Motor neuron (in vitro differentiated cells): Measurements from ENCODE around the gene CRYBA4. TPM values are rescaled to one million over a fixed set of nuclear protein-coding genes. Genes with fewer than 3 reads are reported as not detected.

Source experiments
- ATAC-seq, 8 experiments: fragments of 200-7000 bp; cut with Tn5 transposase; replicated peaks in 6 of 8; 2 replicates each; pipeline ENCODE4 v1.8.0; 2021; ENCODE audit warnings: mild to moderate bottlenecking in 8 of 8, moderate library complexity in 8 of 8
- H3K27ac ChIP-seq, 2 donors: fragments of 250-450 bp; sonication (Bioruptor Pico); 2 replicates each; pipeline ENCODE4 v1.9.0; 2021; ENCODE audit warnings: antibody characterized with exemption in 2 of 2, mild to moderate bottlenecking in 2 of 2, moderate library complexity in 1 of 2
- H3K4me1 ChIP-seq, 2 donors: fragments of 250-450 bp; sonication (Bioruptor Pico); replicated peaks in 1 of 2; 2 replicates each; pipeline ENCODE4 v1.6.1; 2021; ENCODE audit warnings: antibody characterized with exemption in 2 of 2, mild to moderate bottlenecking in 2 of 2, moderate library complexity in 1 of 2
- H3K4me3 ChIP-seq, 5 donors: fragments of 250-450 bp; sonication (Bioruptor Pico); 2 replicates each; pipeline ENCODE4 v1.9.0; 2021; ENCODE audit warnings: antibody characterized with exemption in 5 of 5, mild to moderate bottlenecking in 5 of 5, moderate library complexity in 4 of 5
- WGBS, 10 experiments: fragments of 450-650 bp; shearing (Covaris generic); methylation state at CpG; one replicate each; pipeline ENCODE4 v1.0.0; 2022; 5-methylcytosine and 5-hydroxymethylcytosine counted together
- in situ Hi-C, 9 experiments: fragments of 400-800 bp; cut with MboI; loops; one replicate each; pipeline ENCODE4 v1.15.0; 2021; ENCODE audit warnings: low sequenced_read_pairs in 9 of 9, low pct_unique_long_range_greater_than_20kb in 2 of 9; ENCODE audit not compliant: unreplicated experiment in 9 of 9
- total RNA-seq, 8 experiments: library from RNA; unstranded; fragments of 300-600 nt; gene quantifications; 2 replicates each; pipeline versions ENCODE4 v1.2.3 to v1.2.4, GENCODE V29; 2022

Gene CRYBA4
- total RNA-seq = 1 to 10 TPM in 1 of 8 experiments, under 1 TPM in 3, not detected in 4; 0.38 to 1.2 (median 0.49) TPM

DNA sequence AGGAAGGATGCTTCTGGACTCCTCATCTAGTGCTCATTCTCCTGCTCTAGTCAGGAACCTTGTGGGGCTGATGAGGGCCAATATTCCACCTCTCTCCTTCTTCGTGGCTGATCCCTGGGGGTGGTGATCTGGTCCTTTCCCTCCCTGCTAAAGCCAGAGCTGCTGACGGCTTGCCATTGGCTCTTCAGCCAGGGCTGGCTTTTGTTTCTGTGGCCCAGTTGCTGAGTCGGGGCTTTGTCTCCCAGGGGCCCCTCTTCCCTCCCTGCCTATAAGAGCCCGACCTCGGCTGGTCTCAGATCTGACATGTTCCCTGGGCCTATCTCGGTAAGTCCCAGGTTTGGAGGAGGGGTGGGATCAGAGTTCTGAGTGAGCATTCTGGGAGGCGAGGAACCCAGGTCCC, at the start of gene CRYBA4:
Gene CRYBA4 (plus strand): TSS at position 301 of the 400 bp plus-strand sequence. CDS start 634 bp downstream, outside the sequence.
- no peak within 1 kb of the TSS for H3K4me3 ChIP-seq
- H3K4me1 ChIP-seq = no peaks in the 10 kb centered on the region
- no peak for ATAC-seq
- no peak within 1 kb of the TSS for H3K27ac ChIP-seq
- 24 to 80% (median 53%) methylated on average over 1 to 5 of the region's 7 CpGs; no CpG with 5 or more reads in 2 of the 10 experiments for WGBS, 10 experiments
- in situ Hi-C loops = loop anchor here in 1 of 9 experiments (25.0 kb wide), 1 partner anchor 234 kb away; no protein-coding TSS in a partner anchor

- Histone ChIP-seq H3K27ac (peak overlapping the region in 1 of 2 donors; percentile 19), H3K4me1 (peaks cover 14 to 34% of the 10 kb centered on the region in 2 donors), H3K4me3 (no peak overlapping the region)
- 39 to 100% (median 58%) methylated on average over 1 to 10 of the region's 10 CpGs for WGBS, 10 experiments
- in situ Hi-C loops = no loop called here
- ATAC-seq = peak in 3 of 8 experiments; percentile 19 to 40 (median 34)
Observed at GRCh38 chr22:26573026-26573662, 48.6 kb upstream of the CRYBA4 start.

DNA sequence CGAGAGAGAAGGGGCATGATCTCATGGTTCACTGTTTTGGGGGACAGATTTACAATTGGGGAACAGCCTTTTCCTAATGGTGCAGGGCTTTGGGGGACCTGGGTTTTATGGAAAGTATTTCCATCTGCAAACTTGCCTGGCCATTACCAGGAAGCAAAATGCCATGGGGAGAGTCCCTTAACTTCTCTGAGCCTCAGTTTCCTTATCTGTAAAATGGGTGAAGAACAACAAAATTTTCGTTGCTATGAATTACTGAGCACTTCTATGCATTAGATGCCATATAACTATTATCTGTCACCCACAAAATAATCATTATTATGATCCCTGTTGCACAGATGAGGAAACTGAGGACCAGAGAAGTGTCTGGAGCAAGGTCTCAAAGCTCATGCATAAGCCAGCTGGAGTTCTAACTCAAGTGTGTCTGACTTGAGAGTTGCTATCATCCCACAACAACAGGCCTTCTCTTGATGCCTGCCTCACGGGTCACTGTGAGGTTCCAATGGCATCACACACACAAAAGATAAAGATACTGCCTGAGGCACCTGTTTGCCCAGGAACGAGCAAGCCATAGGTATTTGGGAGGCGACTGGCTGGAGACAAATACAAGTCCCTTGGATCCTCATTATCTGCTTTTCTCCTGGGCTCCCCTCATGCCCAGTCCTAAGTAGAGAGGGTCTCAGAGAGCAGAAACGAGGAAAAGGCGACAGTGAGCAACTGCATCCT, 47.6 kb upstream of the CRYBA4 start:
- 25 to 94% (median 88%) methylated on average over 1 to 5 of the region's 7 CpGs; no CpG with 5 or more reads in 1 of the 10 experiments for WGBS, 10 experiments
- H3K27ac ChIP-seq = no peak overlapping the region
- in situ Hi-C loops = no loop called here

GRCh38 chr22:26576026-26576680, 45.6 kb upstream of the CRYBA4 start:
- 18 to 81% (median 65%) methylated on average over 2 to 8 of the region's 8 CpGs for WGBS, 10 experiments
- H3K4me3 ChIP-seq = no peak overlapping the region
- no peak overlapping the region for H3K27ac ChIP-seq
- peaks cover 2 to 19% of the 10 kb centered on the region in 2 donors for H3K4me1 ChIP-seq
- ATAC-seq = no peak
- in situ Hi-C loops = no loop called here

More for the DNA sequence above, 47.6 kb upstream of the CRYBA4 start:
- Histone ChIP-seq H3K4me3 (no peak overlapping the region), H3K4me1 (peaks cover 3 to 28% of the 10 kb centered on the region in 2 donors)
- ATAC-seq = no peak

- in situ Hi-C loops = no loop called here
- no peak for ATAC-seq
- 82 to 100% (median 98%) methylated on average over 1 to 7 of the region's 7 CpGs; no CpG with 5 or more reads in 4 of the 10 experiments for WGBS, 10 experiments
- no peak overlapping the region for H3K27ac ChIP-seq
- H3K4me3 ChIP-seq = no peak overlapping the region
- H3K4me1 ChIP-seq = peaks cover 2 to 11% of the 10 kb centered on the region in 2 donors
Observed at GRCh38 chr22:26577081-26577480, 44.7 kb upstream of the CRYBA4 start.

- Histone ChIP-seq H3K4me3 (no peak overlapping the region), H3K4me1 (peaks cover 0 to 3% of the 10 kb centered on the region in 2 donors), H3K27ac (no peak overlapping the region)
- peak in 2 of 8 experiments; percentile 28 to 46 for ATAC-seq
- in situ Hi-C loops = no loop called here
- 37 to 88% (median 61%) methylated on average over 1 to 5 of the region's 10 CpGs; no CpG with 5 or more reads in 4 of the 10 experiments for WGBS, 10 experiments
Observed at GRCh38 chr22:26579331-26579886, 42.4 kb upstream of the CRYBA4 start.

GRCh38 chr22:26580240-26580962, 41.4 kb upstream of the CRYBA4 start:
- no peak for ATAC-seq
- no peak overlapping the region for H3K4me3 ChIP-seq
- H3K4me1 ChIP-seq = peaks cover 0 to 3% of the 10 kb centered on the region in 2 donors
- in situ Hi-C loops = no loop called here
- no peak overlapping the region for H3K27ac ChIP-seq
- 0 to 89% (median 58%) methylated on average over 1 to 9 of the region's 13 CpGs; no CpG with 5 or more reads in 1 of the 10 experiments for WGBS, 10 experiments

GRCh38 chr22:26581026-26581425, 40.7 kb upstream of the CRYBA4 start:
- 0 to 80% methylated on average over 1 of the region's 1 CpG; no CpG with 5 or more reads in 8 of the 10 experiments for WGBS, 10 experiments
- H3K4me3 ChIP-seq = no peak overlapping the region
- H3K27ac ChIP-seq = no peak overlapping the region
- in situ Hi-C loops = no loop called here
- peaks cover 0 to 3% of the 10 kb centered on the region in 2 donors for H3K4me1 ChIP-seq
- ATAC-seq = no peak

- in situ Hi-C loops = no loop called here
- 67 to 100% (median 93%) methylated on average over 2 to 7 of the region's 8 CpGs; no CpG with 5 or more reads in 2 of the 10 experiments for WGBS, 10 experiments
- H3K4me3 ChIP-seq = no peak overlapping the region
- H3K27ac ChIP-seq = no peak overlapping the region
- peaks cover 0 to 3% of the 10 kb centered on the region in 2 donors for H3K4me1 ChIP-seq
- no peak for ATAC-seq
Observed at GRCh38 chr22:26581633-26582168, 40.1 kb upstream of the CRYBA4 start.

DNA sequence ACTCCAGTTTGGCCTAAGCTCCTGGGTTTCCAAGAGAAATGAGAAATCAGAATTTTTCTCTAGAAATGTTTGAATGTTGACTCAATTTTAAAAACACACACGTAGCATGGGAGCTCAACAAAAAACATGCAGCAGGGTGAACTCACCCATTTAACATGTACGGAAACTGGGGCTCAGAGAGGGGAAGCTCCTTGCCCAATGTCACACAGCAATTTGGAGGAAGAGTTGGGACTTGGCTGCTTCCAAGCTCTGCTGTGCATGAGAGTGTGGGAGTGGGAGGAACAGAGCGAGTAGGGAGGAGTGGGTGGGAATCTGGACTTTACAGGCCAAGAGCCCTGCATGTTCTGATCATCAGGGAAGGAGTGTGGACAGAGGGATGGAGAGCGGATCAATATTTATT, 37.8 kb upstream of the CRYBA4 start:
- 0 to 100% (median 50%) methylated on average over 1 to 3 of the region's 4 CpGs; no CpG with 5 or more reads in 1 of the 10 experiments for WGBS, 10 experiments

GRCh38 chr22:26585104-26585790, 36.5 kb upstream of the CRYBA4 start:
- peak in 2 of 8 experiments; percentile 10 to 15 for ATAC-seq
- peaks cover 0 to 3% of the 10 kb centered on the region in 2 donors for H3K4me1 ChIP-seq
- no peak overlapping the region for H3K27ac ChIP-seq
- no peak overlapping the region for H3K4me3 ChIP-seq
- WGBS, 10 experiments = 0 to 63% methylated on average over 1 to 2 of the region's 11 CpGs; no CpG with 5 or more reads in 8 of the 10 experiments
- in situ Hi-C loops = no loop called here

More for the DNA sequence above, 37.8 kb upstream of the CRYBA4 start:
- H3K4me3 ChIP-seq = no peak overlapping the region
- H3K4me1 ChIP-seq = peaks cover 0 to 3% of the 10 kb centered on the region in 2 donors
- in situ Hi-C loops = no loop called here
- no peak overlapping the region for H3K27ac ChIP-seq
- ATAC-seq = no peak
